Ovary (tissue), 9 donors: ENCODE data around the gene ZNF672. TPM values are rescaled to one million over a fixed set of nuclear protein-coding genes. Genes with fewer than 3 reads are reported as not detected.
"Not testable (repeated sequence)": the region's sequence is repeated elsewhere in the genome, so short reads cannot be mapped to it uniquely, and the experiment has no call there.

Experiments used
- DNase-seq, 5 donors: peaks; one replicate each; pipeline ENCODE4 v3.0.0-alpha.2; 2019 to 2020
- H3K27ac ChIP-seq, 2 donors: fragments of 200-600 bp; one replicate each; pipeline versions ENCODE4 v1.5.1 to v1.8.0; 2019 to 2022
- H3K27me3 ChIP-seq: fragments of 200-600 bp; one replicate; pipeline ENCODE4 v1.8.0; 2022
- H3K36me3 ChIP-seq: fragments of 200-600 bp; sonication (generic); one replicate; pipeline ENCODE4 v1.5.1; 2019
- H3K4me1 ChIP-seq: one replicate; pipeline ENCODE4 v1.8.1; 2013; ENCODE audit warnings: mild to moderate bottlenecking, moderate library complexity; ENCODE audit not compliant: insufficient read depth
- H3K4me3 ChIP-seq: fragments of 200-600 bp; sonication (generic); one replicate; pipeline ENCODE4 v1.5.1; 2017
- H3K9me3 ChIP-seq, 2 donors: fragments of 200-600 bp in 1 of 2; sonication (generic) in 1 of 2; one replicate each; pipeline versions ENCODE4 v1.5.1 to v1.8.1; 2013 to 2019; ENCODE audit warnings: mild to moderate bottlenecking in 1 of 2, moderate library complexity in 1 of 2
- CTCF ChIP-seq, 3 donors: fragments of 450-650 bp in 2 of 3; fragments of 200-600 bp in 1 of 3; IDR thresholded peaks; one replicate each; pipeline versions ENCODE4 v1.5.1 to v1.8.0; 2016 to 2022; ENCODE audit warnings: antibody characterized with exemption in 3 of 3, mild to moderate bottlenecking in 1 of 3
- EP300 ChIP-seq: sonication (generic); formaldehyde crosslinking; IDR thresholded peaks from one replicate; pipeline ENCODE4 v1.6.1; 2017; ENCODE audit warnings: antibody characterized with exemption
- POLR2A ChIP-seq: fragments of 450-650 bp; IDR thresholded peaks from one replicate; pipeline ENCODE4 v1.6.1; 2017; ENCODE audit warnings: antibody characterized with exemption, mild to moderate bottlenecking, moderate library complexity
- WGBS, 3 donors: extraction: QIAGEN DNeasy Blood & Tissue Kit in 1 of 3; methylation state at CpG; one replicate each; pipeline versions ENCODE4 v1.1.5 to v1.1.7; 2013 to 2017; 5-methylcytosine and 5-hydroxymethylcytosine counted together
- intact Hi-C, 4 donors: fragments of 100-400 bp; cut with DNase I; formaldehyde crosslinking; loops; one replicate each; pipeline versions ENCODE4 v1.11.0 to v1.15.1; 2022 to 2023
- polyA plus RNA-seq, 2 donors: library from polyadenylated mRNA; stranded (reverse); fragments of 200-250 nt in 1 of 2; fragments of 350-450 nt in 1 of 2; fragmentation: Illumina TruSeq in 1 of 2; extraction: RNeasy Lipid Tissue Mini Kit (QIAGEN cat#74804) in 1 of 2; gene quantifications; one replicate each; pipeline ENCODE4 v1.2.3, GENCODE V29; 2013 to 2014
- total RNA-seq, 7 donors: library from RNA; depleted of rRNA in 2 of 7; stranded (reverse); fragments of >200 nt in 2 of 7; fragmentation: NEBNext Ultra II Directional in 3 of 7; extraction: Animal tissue kit (Norgen Biotek cat#: 25700) in 3 of 7; gene quantifications; one replicate each; pipeline versions ENCODE4 v1.1.0 to v1.2.4, GENCODE V29; 2016 to 2023
- donor health status: DM: no; HTN: no; CAD: no; lungs with moderate emphysema.
- donor health status: DM: no; HTN: no; CAD: no.
- donor health status: Bipolar disorder and iron deficiency.
- donor health status: DM: yes; HTN: yes; CAD: no.
- donor health status: DM: no; HTN: no; CAD: no.
- donor health status: DM: yes; HTN: yes; CAD: no.

ZNF672 gene
- total and polyA plus RNA-seq, 9 donors = 7.3 to 29.5 (median 20.9) TPM

- intact Hi-C loops = no loop called here
- H3K27me3 ChIP-seq = no peaks in the 10 kb centered on the region
- WGBS, 3 donors = 5 to 39% (median 10%) methylated on average over 1 of the region's 1 CpG
- no peaks in the 10 kb centered on the region for H3K9me3 ChIP-seq
- H3K27ac ChIP-seq = no peak overlapping the region
- no peak for DNase-seq
- TF ChIP-seq EP300 (no peak), POLR2A (no peak), CTCF (IDR thresholded peaks at IDR 0.05) (no peak)
- peaks cover 1% of the 10 kb centered on the region for H3K4me1 ChIP-seq
- H3K36me3 ChIP-seq = no peaks in the 10 kb centered on the region
- H3K4me3 ChIP-seq = no peak overlapping the region
Measured at GRCh38 chr1:248884632-248885295, 46.7 kb downstream of the ZNF672 start.

GRCh38 chr1:248885646-248886045 is 47.6 kb downstream of the ZNF672 start:
- DNase-seq = no peak
- WGBS, 3 donors = 84 to 94% (median 93%) methylated on average over 1 of the region's 1 CpG
- no peak overlapping the region for H3K4me3 ChIP-seq
- H3K9me3 ChIP-seq = no peaks in the 10 kb centered on the region
- H3K27me3 ChIP-seq = no peaks in the 10 kb centered on the region
- peaks cover 1% of the 10 kb centered on the region for H3K4me1 ChIP-seq
- intact Hi-C loops = no loop called here
- TF ChIP-seq POLR2A (no peak), EP300 (no peak), CTCF (IDR thresholded peaks at IDR 0.05) (no peak)
- H3K36me3 ChIP-seq = no peaks in the 10 kb centered on the region
- no peak overlapping the region for H3K27ac ChIP-seq

GRCh38 chr1:248886237-248886895 is 48.3 kb downstream of the ZNF672 start:
- Histone ChIP-seq H3K9me3 (no peaks in the 10 kb centered on the region), H3K27ac (no peak overlapping the region), H3K4me1 (peaks cover 1% of the 10 kb centered on the region), H3K36me3 (no peaks in the 10 kb centered on the region), H3K4me3 (no peak overlapping the region), H3K27me3 (no peaks in the 10 kb centered on the region)
- no peak for DNase-seq
- intact Hi-C loops = no loop called here
- WGBS, 3 donors = 2 to 5% (median 3%) methylated on average over 1 of the region's 1 CpG
- TF ChIP-seq POLR2A (no peak), EP300 (no peak), CTCF (IDR thresholded peaks at IDR 0.05) (no peak)

- H3K9me3 ChIP-seq, H3K27ac ChIP-seq, H3K27me3 ChIP-seq, H3K4me1 ChIP-seq, H3K36me3 ChIP-seq, DNase-seq, H3K4me3 ChIP-seq, intact Hi-C loops: not testable (repeated sequence)
- WGBS, 3 donors = 48 to 69% (median 59%) methylated on average over 10 of the region's 10 CpGs
Measured at GRCh38 chr1:248889914-248890243, 51.9 kb downstream of the ZNF672 start.
